Endothelial cell of hepatic sinusoid (primary cell): Measurements from ENCODE around the gene EFR3B.

Source experiments
- in situ Hi-C: cut with HindIII; loops from 2 replicates; pipeline ENCODE4 v1.10.0; 2017; ENCODE audit warnings: low sequenced_read_pairs

EFR3B gene

GRCh38 chr2:25035537-25036220 is 6.2 kb upstream of the EFR3B start:
- in situ Hi-C loops: no loop called here

GRCh38 chr2:25036221-25036559 is 5.7 kb upstream of the EFR3B start:
- in situ Hi-C loops: no loop called here

- in situ Hi-C loops: no loop called here
Measured at GRCh38 chr2:25039126-25039525, 2.8 kb upstream of the EFR3B start.

- in situ Hi-C loops: no loop called here
Measured at GRCh38 chr2:25041307-25041927, 459 bp upstream of the EFR3B start.

- in situ Hi-C loops: no loop called here
Measured at GRCh38 chr2:25042321-25043240, 705 bp downstream of the EFR3B start.

GRCh38 chr2:25043241-25043867 is 1.5 kb downstream of the EFR3B start:
- in situ Hi-C loops: no loop called here

GRCh38 chr2:25044011-25044410 is 2.1 kb downstream of the EFR3B start:
- in situ Hi-C loops: no loop called here

- in situ Hi-C loops: no loop called here
Measured at GRCh38 chr2:25044990-25045389, 3.1 kb downstream of the EFR3B start.

- in situ Hi-C loops: no loop called here
Measured at GRCh38 chr2:25049422-25049821, 7.5 kb downstream of the EFR3B start.

- in situ Hi-C loops: no loop called here
Measured at GRCh38 chr2:25050128-25050527, 8.3 kb downstream of the EFR3B start.

- in situ Hi-C loops: no loop called here
Measured at GRCh38 chr2:25053041-25053440, 11.2 kb downstream of the EFR3B start.

- in situ Hi-C loops: no loop called here
Measured at GRCh38 chr2:25054720-25055119, 12.8 kb downstream of the EFR3B start.

GRCh38 chr2:25055376-25055920 is 13.6 kb downstream of the EFR3B start:
- in situ Hi-C loops: no loop called here

- in situ Hi-C loops: no loop called here
Measured at GRCh38 chr2:25056098-25056821, 14.4 kb downstream of the EFR3B start.

GRCh38 chr2:25062511-25062917 is 20.6 kb downstream of the EFR3B start:
- in situ Hi-C loops: no loop called here

- in situ Hi-C loops: no loop called here
Measured at GRCh38 chr2:25063876-25064660, 22.2 kb downstream of the EFR3B start.

GRCh38 chr2:25065768-25066167 is 23.9 kb downstream of the EFR3B start:
- in situ Hi-C loops: no loop called here

GRCh38 chr2:25066455-25066854 is 24.6 kb downstream of the EFR3B start:
- in situ Hi-C loops: no loop called here

- in situ Hi-C loops: no loop called here
Measured at GRCh38 chr2:25068217-25068616, 26.3 kb downstream of the EFR3B start.

GRCh38 chr2:25071966-25072365 is 30.1 kb downstream of the EFR3B start:
- in situ Hi-C loops: no loop called here
